Skeletal muscle satellite cell (primary cell): ENCODE data around the gene LEMD2.

ENCODE experiments used
- H3K27me3 ChIP-seq: 2 replicates; pipeline ENCODE4 v1.7.0; 2013; ENCODE audit warnings: low read length; ENCODE audit not compliant: control insufficient read depth, insufficient read depth
- H3K36me3 ChIP-seq: 2 replicates; pipeline ENCODE4 v1.7.0; 2013; ENCODE audit warnings: mild to moderate bottlenecking, control low read depth, low read length; ENCODE audit not compliant: insufficient read depth
- H3K4me1 ChIP-seq: 2 replicates; pipeline ENCODE4 v1.7.0; 2013; ENCODE audit warnings: low read length; ENCODE audit not compliant: control insufficient read depth, insufficient read depth
- H3K4me2 ChIP-seq: 2 replicates; pipeline ENCODE4 v1.7.0; 2013; ENCODE audit warnings: mild to moderate bottlenecking, low read length
- H3K4me3 ChIP-seq: 2 replicates; pipeline ENCODE4 v1.7.0; 2013; ENCODE audit warnings: low read length
- H3K9ac ChIP-seq: 2 replicates; pipeline ENCODE4 v1.7.0; 2013; ENCODE audit warnings: mild to moderate bottlenecking, low read depth, low read length, moderate library complexity
- H3K9me3 ChIP-seq: replicated peaks from 2 replicates; pipeline ENCODE4 v1.7.0; 2013; ENCODE audit warnings: mild to moderate bottlenecking, control low read depth, low read length

The LEMD2 gene

DNA sequence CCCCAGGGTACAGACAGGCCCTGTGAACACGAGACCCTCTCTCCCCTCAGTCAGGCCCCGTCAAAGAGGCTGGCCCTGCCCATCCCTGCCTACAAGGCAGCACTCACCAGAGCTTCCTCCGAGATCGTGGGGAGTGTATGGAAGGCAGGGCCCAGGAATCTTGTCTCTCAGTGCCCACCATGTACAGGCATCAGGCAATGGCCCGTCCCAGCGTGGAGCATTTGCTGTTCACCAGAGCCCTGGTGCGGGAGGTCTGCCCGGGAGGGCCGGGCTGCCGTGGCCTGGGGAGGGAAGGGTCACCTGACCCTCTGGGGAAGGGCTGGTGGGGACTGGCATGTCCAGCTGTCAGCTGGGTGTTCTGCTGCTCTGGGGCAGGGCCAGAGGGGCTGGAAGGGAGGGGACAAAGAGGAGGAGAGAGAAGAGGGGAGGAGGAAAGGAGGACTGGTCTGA, 42.3 kb downstream of the LEMD2 start, which contains the start of gene IP6K3:
IP6K3 (minus strand) TSS at position 255 of the 450 bp plus-strand sequence. CDS start 11,429 bp downstream, outside the sequence.
- Histone ChIP-seq H3K4me1 (peaks cover 81% of the 10 kb centered on the region), H3K36me3 (peaks cover 6% of the 10 kb centered on the region), H3K9ac (peak within 1 kb of the TSS; percentile 89), H3K4me3 (peak within 1 kb of the TSS; percentile 79), H3K27me3 (no peaks in the 10 kb centered on the region), H3K9me3 (no peaks in the 10 kb centered on the region), H3K4me2 (peak within 1 kb of the TSS; percentile 84)

DNA sequence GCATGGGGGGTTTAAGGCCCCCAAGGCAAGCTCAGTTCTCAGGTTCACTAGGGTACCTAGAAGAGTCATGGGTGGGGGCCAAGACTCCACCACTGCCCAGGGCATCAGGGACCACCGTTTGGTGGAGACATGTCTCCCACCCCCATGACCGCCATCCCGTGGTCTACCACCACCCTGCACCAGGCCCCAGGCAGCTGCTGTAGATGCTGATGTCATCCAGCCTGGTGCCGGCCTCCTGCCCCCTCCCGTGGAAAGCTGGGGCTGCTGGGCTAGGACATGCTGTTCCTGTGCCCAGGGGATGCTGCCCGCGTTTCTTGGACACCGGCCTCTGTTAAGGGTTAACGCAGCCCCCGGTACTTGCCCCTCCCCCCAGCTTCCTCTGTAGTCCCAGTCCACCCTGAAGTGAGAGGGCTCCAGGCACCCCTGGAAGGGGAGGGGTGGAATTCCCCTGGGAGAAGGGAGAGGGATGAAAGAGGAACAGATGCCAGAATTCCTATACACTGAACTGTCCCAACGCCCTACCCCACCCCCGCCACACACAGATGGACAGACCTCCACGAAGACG, 42.8 kb downstream of the LEMD2 start:
- H3K36me3 ChIP-seq, result peaks cover 7% of the 10 kb centered on the region
- no peaks in the 10 kb centered on the region for H3K9me3 ChIP-seq
- peak overlapping the region; percentile 79 for H3K4me3 ChIP-seq
- peak overlapping the region; percentile 84 for H3K4me2 ChIP-seq
- no peaks in the 10 kb centered on the region for H3K27me3 ChIP-seq
- peak overlapping the region; percentile 89 for H3K9ac ChIP-seq
- peaks cover 77% of the 10 kb centered on the region for H3K4me1 ChIP-seq

DNA sequence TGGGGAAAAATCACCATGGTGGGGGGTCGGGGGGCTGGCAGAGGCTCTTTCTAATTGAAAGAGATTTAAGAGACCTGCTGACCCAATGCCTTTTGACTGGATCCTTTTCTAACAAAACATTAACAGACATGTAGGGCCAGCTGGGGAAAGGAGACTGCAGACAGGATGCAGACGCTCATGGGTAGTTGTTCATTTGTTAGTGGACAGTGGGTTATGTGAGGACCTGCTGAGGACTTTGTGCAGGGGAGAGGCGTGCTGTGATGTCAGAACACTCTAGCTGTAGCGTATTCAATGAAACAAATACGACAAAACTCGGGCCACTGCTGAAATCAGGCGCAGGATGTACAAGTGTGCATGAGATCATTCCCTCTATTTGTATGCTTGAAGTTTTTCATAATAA, 43.4 kb downstream of the LEMD2 start:
- Histone ChIP-seq H3K4me3 (peak overlapping the region; percentile 79), H3K27me3 (no peaks in the 10 kb centered on the region), H3K4me2 (peak overlapping the region; percentile 84), H3K9ac (peak overlapping the region; percentile 89), H3K9me3 (no peaks in the 10 kb centered on the region), H3K4me1 (peaks cover 77% of the 10 kb centered on the region), H3K36me3 (peaks cover 13% of the 10 kb centered on the region)

DNA sequence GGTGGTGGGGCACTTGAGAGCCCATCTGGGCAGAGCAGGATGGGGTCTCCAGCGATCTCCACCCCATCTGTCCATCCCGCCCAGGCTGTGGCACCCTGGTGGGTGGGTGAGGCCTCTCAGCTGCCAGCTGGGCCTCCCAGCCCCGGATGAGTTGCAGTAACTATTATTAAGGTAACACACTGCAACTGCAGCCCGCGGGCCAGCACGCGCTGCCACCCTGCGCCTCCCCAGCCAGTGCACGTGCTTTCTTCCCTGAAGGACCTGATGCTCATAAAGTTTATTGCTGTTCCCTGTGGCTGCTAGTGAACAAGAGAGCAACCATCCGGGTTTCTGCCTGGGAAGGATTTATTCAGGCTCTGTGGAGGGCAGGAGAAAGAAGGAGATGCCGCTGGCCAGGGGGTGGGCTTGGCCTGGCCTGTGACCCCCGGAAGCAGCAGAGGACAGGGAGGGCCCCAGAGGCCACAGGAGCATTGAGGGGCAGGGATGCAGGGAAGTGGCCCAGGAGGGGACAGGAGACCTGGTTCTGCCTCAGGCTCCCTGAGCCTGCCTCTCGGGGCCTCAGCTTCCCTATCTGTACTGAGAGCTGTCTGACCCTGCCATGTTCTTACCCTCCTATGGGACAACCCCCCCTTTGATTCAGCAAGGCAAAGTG, 43.9 kb downstream of the LEMD2 start:
- Histone ChIP-seq H3K4me3 (peak overlapping the region; percentile 79), H3K9ac (peak overlapping the region; percentile 89)

DNA sequence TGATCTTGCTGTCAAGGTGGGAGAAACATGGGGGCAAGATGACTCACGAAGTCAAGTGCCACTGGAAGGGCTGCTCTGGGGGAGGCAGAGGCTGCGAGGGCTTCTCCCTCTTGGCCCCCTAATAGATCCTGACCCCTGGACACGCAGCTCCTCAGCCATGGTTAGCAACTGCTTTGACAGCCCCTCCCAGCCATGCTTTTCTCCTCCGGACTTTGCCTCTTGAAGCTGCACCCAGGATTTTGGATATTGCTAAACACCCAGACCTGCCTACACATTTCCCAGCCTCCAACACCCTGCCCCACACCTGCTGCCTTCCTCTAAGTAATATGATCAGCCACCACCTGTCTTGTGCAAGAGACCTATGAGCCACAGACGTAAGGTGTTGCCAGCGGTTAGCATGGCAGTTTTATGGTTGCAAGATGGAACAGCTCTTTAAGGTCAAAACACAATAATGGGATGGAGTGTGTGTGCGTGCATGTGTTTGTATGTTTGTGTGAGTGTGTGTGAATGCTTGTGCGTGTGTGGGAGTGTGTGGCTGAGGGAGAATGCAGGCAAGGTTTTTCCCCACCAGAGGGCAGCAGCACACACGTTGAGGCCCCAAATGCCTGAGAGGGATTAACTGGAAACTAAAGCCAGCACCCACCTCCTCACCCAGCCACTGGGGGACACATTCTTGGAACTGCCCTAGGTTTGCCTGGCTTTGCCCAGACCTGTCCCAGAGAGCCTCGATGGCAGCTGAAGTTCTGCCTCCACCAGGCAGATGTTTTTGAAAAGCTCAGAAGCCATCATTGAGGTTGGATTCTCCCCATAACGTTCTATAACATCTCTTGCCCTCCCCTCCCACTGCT, 44.7 kb downstream of the LEMD2 start:
- H3K9ac ChIP-seq, result peak overlapping the region; percentile 30
- H3K27me3 ChIP-seq, result no peaks in the 10 kb centered on the region
- peak overlapping the region; percentile 79 for H3K4me3 ChIP-seq
- no peaks in the 10 kb centered on the region for H3K9me3 ChIP-seq
- H3K4me1 ChIP-seq, result peaks cover 75% of the 10 kb centered on the region
- H3K36me3 ChIP-seq, result peaks cover 26% of the 10 kb centered on the region
- peak overlapping the region; percentile 84 for H3K4me2 ChIP-seq

More for the DNA sequence above, 43.9 kb downstream of the LEMD2 start:
- Histone ChIP-seq H3K4me1 (peaks cover 77% of the 10 kb centered on the region), H3K36me3 (peaks cover 18% of the 10 kb centered on the region), H3K4me2 (peak overlapping the region; percentile 84), H3K27me3 (no peaks in the 10 kb centered on the region), H3K9me3 (no peaks in the 10 kb centered on the region)

DNA sequence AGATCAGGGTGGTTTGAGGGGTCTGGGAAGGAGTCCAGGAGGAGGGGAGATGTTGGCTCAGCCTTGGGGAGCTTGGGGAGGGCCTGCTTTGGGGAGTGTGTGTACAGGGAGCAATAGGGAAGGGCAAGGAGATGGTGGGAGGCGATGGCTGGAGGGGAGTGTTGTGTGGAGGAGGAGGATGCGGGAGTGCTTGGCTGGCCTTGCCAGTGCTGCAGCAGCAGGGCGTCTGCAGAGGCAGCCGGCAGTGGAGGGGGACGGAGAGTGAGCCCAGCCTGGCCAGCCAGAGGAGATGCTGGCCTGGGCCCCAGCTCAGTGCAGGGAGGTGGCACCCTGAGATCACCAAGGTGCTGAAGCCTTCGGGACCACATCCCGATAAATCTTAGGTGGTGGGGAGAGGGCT, 46.1 kb downstream of the LEMD2 start:
- no peak overlapping the region for H3K9ac ChIP-seq
- peaks cover 72% of the 10 kb centered on the region for H3K4me1 ChIP-seq
- H3K4me3 ChIP-seq, result peak overlapping the region; percentile 42
- H3K9me3 ChIP-seq, result no peaks in the 10 kb centered on the region
- no peaks in the 10 kb centered on the region for H3K27me3 ChIP-seq
- H3K4me2 ChIP-seq, result peak overlapping the region; percentile 84
- peaks cover 39% of the 10 kb centered on the region for H3K36me3 ChIP-seq

DNA sequence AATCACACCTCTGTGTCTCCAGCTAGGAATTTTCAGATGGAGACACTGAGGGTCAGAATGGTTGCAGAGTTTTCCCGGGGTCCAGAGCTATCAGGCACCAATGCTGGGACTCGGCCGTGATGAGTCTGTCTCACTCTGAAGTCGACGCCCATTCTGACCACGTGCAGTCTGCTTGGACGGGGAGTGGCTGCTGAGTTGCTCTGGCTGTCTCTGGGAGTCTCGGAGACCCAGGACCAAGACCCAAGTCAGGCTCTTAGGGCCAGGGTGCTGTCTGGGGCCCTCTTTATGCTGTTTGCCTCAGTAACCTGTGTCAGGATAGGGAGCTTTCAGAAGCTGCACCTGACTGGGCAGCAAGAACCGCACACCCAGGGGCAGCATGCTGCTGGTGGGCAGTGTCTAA, 46.8 kb downstream of the LEMD2 start:
- Histone ChIP-seq H3K4me2 (peak overlapping the region; percentile 84), H3K36me3 (peaks cover 41% of the 10 kb centered on the region), H3K4me3 (no peak overlapping the region), H3K27me3 (no peaks in the 10 kb centered on the region), H3K9me3 (no peaks in the 10 kb centered on the region), H3K4me1 (peaks cover 65% of the 10 kb centered on the region), H3K9ac (no peak overlapping the region)

DNA sequence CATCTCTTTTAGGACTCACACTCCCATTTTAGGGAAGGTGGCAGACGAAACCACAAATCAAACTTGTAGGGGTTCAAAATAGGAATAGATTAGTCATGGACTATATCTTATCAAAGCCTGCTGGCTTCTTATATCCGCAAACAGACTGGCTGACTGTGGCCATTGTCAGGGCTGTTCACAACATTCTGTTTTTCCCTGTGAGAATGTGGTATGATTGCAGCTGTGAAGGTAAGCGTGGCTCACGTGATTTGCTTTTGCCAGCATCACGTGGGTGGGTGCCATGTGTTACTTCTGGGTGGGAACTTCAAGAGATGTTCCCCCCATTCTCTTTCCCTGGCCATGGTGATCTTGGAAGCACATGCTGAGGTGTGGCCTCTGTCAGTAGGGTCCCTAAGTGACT, 48.1 kb downstream of the LEMD2 start:
- Histone ChIP-seq H3K4me2 (peak overlapping the region; percentile 34), H3K4me1 (peaks cover 52% of the 10 kb centered on the region), H3K9me3 (no peaks in the 10 kb centered on the region), H3K4me3 (no peak overlapping the region), H3K9ac (peak overlapping the region; percentile 29), H3K27me3 (no peaks in the 10 kb centered on the region), H3K36me3 (peaks cover 44% of the 10 kb centered on the region)

DNA sequence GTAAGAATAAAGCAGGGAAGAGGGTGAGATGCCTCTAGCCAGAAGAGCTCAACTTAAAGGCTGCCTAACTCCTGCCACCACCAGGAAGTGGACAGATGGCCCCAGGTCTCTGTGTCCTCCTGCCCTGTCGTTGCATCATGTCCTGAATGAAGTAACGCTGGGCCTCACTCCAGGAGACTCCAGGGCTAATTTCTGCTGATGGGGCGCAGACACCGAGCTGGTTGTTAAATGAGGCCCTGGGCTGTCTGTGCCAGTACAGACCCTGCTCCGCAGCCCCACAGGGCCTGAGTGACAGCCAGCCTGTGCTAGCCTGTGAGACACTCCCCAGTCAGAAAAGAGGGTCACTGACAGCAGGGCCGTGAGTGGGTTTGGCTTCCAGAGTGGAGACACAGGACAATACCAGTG, 48.7 kb downstream of the LEMD2 start:
- Histone ChIP-seq H3K36me3 (peaks cover 47% of the 10 kb centered on the region), H3K4me1 (peaks cover 46% of the 10 kb centered on the region), H3K9ac (peak overlapping the region; percentile 29), H3K27me3 (no peaks in the 10 kb centered on the region), H3K4me3 (no peak overlapping the region), H3K4me2 (peak overlapping the region; percentile 34), H3K9me3 (no peaks in the 10 kb centered on the region)

DNA sequence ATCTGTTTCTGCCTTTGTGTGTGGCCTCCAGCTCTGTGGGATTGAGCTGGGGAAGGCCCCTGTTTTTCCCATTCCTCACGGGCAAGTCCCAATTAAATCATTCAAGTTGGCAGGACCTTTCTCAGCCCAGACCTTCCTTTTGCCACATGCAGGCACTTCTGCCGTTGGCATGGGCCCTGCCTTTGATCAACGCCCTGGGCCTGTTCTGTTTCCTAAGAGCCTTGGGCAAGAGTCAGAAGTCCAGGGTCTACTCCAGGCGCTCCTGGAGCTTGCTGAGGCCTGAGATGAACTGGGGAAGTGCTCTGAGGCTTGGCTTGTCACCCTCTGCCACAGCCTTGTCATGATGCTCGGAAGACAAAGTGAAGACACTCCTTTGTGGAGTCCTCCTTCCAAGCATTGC, 49.4 kb downstream of the LEMD2 start:
- Histone ChIP-seq H3K27me3 (no peaks in the 10 kb centered on the region), H3K4me3 (no peak overlapping the region), H3K4me1 (peaks cover 41% of the 10 kb centered on the region), H3K4me2 (no peak overlapping the region), H3K9me3 (no peaks in the 10 kb centered on the region), H3K36me3 (peaks cover 53% of the 10 kb centered on the region), H3K9ac (no peak overlapping the region)

DNA sequence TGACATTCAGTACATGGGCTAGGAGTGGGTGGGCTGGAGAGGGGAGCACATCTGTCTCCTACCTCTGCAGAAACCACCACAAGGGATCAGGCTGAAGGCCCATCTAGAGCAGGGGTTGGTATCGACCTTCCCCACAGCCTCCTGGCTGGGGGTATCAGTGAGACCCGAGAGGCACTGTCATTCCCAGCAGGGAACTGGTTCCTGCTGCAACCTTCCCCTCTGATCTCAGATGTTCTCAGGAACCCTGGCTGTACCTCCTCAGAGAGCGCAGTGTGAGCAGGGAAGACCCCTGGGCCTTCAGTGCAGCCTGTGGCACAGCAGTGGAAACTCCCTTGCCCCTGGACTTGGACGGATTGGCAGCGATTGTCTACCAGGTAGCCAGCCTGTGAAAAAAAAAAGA, 50.1 kb downstream of the LEMD2 start:
- no peak overlapping the region for H3K4me2 ChIP-seq
- H3K9ac ChIP-seq, result no peak overlapping the region
- no peak overlapping the region for H3K4me3 ChIP-seq
- H3K27me3 ChIP-seq, result no peaks in the 10 kb centered on the region
- no peaks in the 10 kb centered on the region for H3K9me3 ChIP-seq
- peaks cover 34% of the 10 kb centered on the region for H3K4me1 ChIP-seq
- peaks cover 58% of the 10 kb centered on the region for H3K36me3 ChIP-seq
